NCI-H526 treated with DMSO at 0.1 percent for 48 hours (cell line): Measurements from ENCODE around the gene TRIM15.
"Not testable (repeated sequence)": the region's sequence is repeated elsewhere in the genome, so short reads cannot be mapped to it uniquely, and the experiment has no call there.

Experiments
- DNase-seq: peaks from one replicate; lab custom pipeline; 2025; lab: John Stamatoyannopoulos, UW

TRIM15 gene

GRCh38 chr6:30163090-30163917 is at the start of gene TRIM15:
Gene TRIM15, plus strand, starts transcription at chr6:30163546. Its CDS starts 139 bp downstream, at chr6:30163685.
- DNase-seq = no peak

GRCh38 chr6:30113841-30114240 is 49.5 kb upstream of the TRIM15 start:
- DNase-seq = no peak

- no peak for DNase-seq
Measured at GRCh38 chr6:30116724-30117123, 46.6 kb upstream of the TRIM15 start.

- not testable (repeated sequence) for DNase-seq
Measured at GRCh38 chr6:30118691-30119090, 44.7 kb upstream of the TRIM15 start.

GRCh38 chr6:30121446-30122366 is 41.6 kb upstream of the TRIM15 start:
- DNase-seq = no peak

- DNase-seq = no peak
Measured at GRCh38 chr6:30122515-30122914, 40.8 kb upstream of the TRIM15 start.

GRCh38 chr6:30127238-30128093 is 35.9 kb upstream of the TRIM15 start:
- no peak for DNase-seq

GRCh38 chr6:30129265-30130178 is 33.8 kb upstream of the TRIM15 start:
- no peak for DNase-seq

GRCh38 chr6:30130179-30130679 is 33.1 kb upstream of the TRIM15 start:
- no peak for DNase-seq

- DNase-seq = peak; percentile 53
Measured at GRCh38 chr6:30130887-30131862, 32.2 kb upstream of the TRIM15 start.

- no peak for DNase-seq
Measured at GRCh38 chr6:30131947-30132497, 31.3 kb upstream of the TRIM15 start.

GRCh38 chr6:30135147-30135546 is 28.2 kb upstream of the TRIM15 start:
- no peak for DNase-seq

GRCh38 chr6:30135757-30136156 is 27.6 kb upstream of the TRIM15 start, which contains the start of gene TRIM40:
Gene TRIM40, plus strand, starts transcription at chr6:30136140. Its CDS starts 897 bp downstream, at chr6:30137037.
- DNase-seq = no peak

- no peak for DNase-seq
Measured at GRCh38 chr6:30136570-30137286, 26.6 kb upstream of the TRIM15 start.

- not testable (repeated sequence) for DNase-seq
Measured at GRCh38 chr6:30140240-30140639, 23.1 kb upstream of the TRIM15 start.

- DNase-seq = no peak
Measured at GRCh38 chr6:30142665-30143064, 20.7 kb upstream of the TRIM15 start.

GRCh38 chr6:30143780-30144179 is 19.6 kb upstream of the TRIM15 start:
- no peak for DNase-seq

- no peak for DNase-seq
Measured at GRCh38 chr6:30144811-30145210, 18.5 kb upstream of the TRIM15 start.
